Keratinocyte (primary cell): ENCODE measurements around the gene LSM3. TPM values are rescaled to one million over a fixed set of nuclear protein-coding genes. Genes with fewer than 3 reads are reported as not detected.

ENCODE experiments used
- DNase-seq: peaks from one replicate; pipeline ENCODE4 v3.0.0-alpha.2; 2011; ENCODE audit warnings: low read depth, missing footprints, low spot score
- FAIRE-seq: peaks from 2 replicates; lab custom pipeline; 2011; peaks lifted over from hg19 to GRCh38; lab: Jason Lieb, UNC
- H2AFZ ChIP-seq: 2 replicates; pipeline ENCODE4 v1.6.0; 2012; ENCODE audit warnings: low read length, control low read depth, inconsistent platforms; ENCODE audit not compliant: control insufficient read depth
- H3K27ac ChIP-seq: 2 replicates; pipeline ENCODE4 v1.5.1; 2011; ENCODE audit warnings: low read length; ENCODE audit not compliant: control insufficient read depth, insufficient read depth
- H3K27me3 ChIP-seq: 3 replicates; pipeline ENCODE4 v1.6.0; 2011; ENCODE audit warnings: low read length; ENCODE audit not compliant: control insufficient read depth, insufficient read depth; ENCODE audit errors: extremely low read depth
- H3K36me3 ChIP-seq, 2 experiments: 2 replicates in 1 of 2; 3 replicates in 1 of 2; pipeline ENCODE4 v1.5.1; 2011; ENCODE audit warnings: low read length in 2 of 2, mild to moderate bottlenecking in 1 of 2; ENCODE audit not compliant: control insufficient read depth in 2 of 2, insufficient read depth in 2 of 2; ENCODE audit errors: extremely low read depth in 1 of 2
- H3K4me1 ChIP-seq: 3 replicates; pipeline ENCODE4 v1.5.1; 2011; ENCODE audit warnings: low read length; ENCODE audit not compliant: control insufficient read depth, insufficient read depth; ENCODE audit errors: extremely low read depth
- H3K4me2 ChIP-seq: 3 replicates; pipeline ENCODE4 v1.6.0; 2011; ENCODE audit warnings: low read depth, low read length; ENCODE audit not compliant: control insufficient read depth, insufficient read depth; ENCODE audit errors: extremely low read depth
- H3K4me3 ChIP-seq, 3 experiments: fragments of 200-600 bp in 1 of 3; sonication (generic) in 1 of 3; 2 replicates in 2 of 3; 3 replicates in 1 of 3; pipeline ENCODE4 v1.5.1; 2011 to 2016; ENCODE audit warnings: low read length in 3 of 3, mild to moderate bottlenecking in 3 of 3, control low read depth in 2 of 3, inconsistent platforms in 1 of 3, low read depth in 1 of 3, mixed read lengths in 1 of 3, mixed run types in 1 of 3, moderate library complexity in 1 of 3; ENCODE audit not compliant: control insufficient read depth in 2 of 3, insufficient read depth in 2 of 3; ENCODE audit errors: extremely low read depth in 1 of 3
- H3K79me2 ChIP-seq: 2 replicates; pipeline ENCODE4 v1.6.0; 2012; ENCODE audit warnings: low read length; ENCODE audit not compliant: control insufficient read depth, insufficient read depth
- H3K9ac ChIP-seq: 3 replicates; pipeline ENCODE4 v1.6.0; 2011; ENCODE audit warnings: low read length; ENCODE audit not compliant: control insufficient read depth, insufficient read depth; ENCODE audit errors: extremely low read depth
- H3K9me1 ChIP-seq: 3 replicates; pipeline ENCODE4 v1.6.0; 2011; ENCODE audit warnings: low read length; ENCODE audit not compliant: control insufficient read depth, insufficient read depth; ENCODE audit errors: extremely low read depth
- H3K9me3 ChIP-seq: 2 replicates; pipeline ENCODE4 v1.5.1; 2012; ENCODE audit warnings: low read depth, low read length; ENCODE audit not compliant: control insufficient read depth
- H4K20me1 ChIP-seq: 3 replicates; pipeline ENCODE4 v1.6.0; 2011; ENCODE audit warnings: low read length; ENCODE audit not compliant: control insufficient read depth, insufficient read depth; ENCODE audit errors: extremely low read depth
- CTCF ChIP-seq, 3 experiments: IDR thresholded peaks in 1 of 3; conservative IDR thresholded peaks in 1 of 3; optimal IDR thresholded peaks in 1 of 3; 2 replicates in 2 of 3; 3 replicates in 1 of 3; pipeline versions ENCODE3 to v1.5.1; 2011; ENCODE audit warnings: low read length in 3 of 3, mild to moderate bottlenecking in 3 of 3, moderate library complexity in 2 of 3, control low read depth in 1 of 3, inconsistent platforms in 1 of 3; ENCODE audit not compliant: insufficient read depth in 2 of 3; ENCODE audit errors: extremely low read depth in 1 of 3
- EZH2 ChIP-seq: IDR thresholded peaks from one replicate; pipeline ENCODE4 v1.6.1; 2012; ENCODE audit warnings: inconsistent platforms, mild to moderate bottlenecking, low read length, moderate library complexity
- dilution Hi-C: fragments of 300-500 bp; cut with MboI; formaldehyde crosslinking; loops from one replicate; pipeline ENCODE4 v1.7.0; 2020; ENCODE audit warnings: low sequenced_read_pairs; ENCODE audit not compliant: extremely low pct_ligation_motif_present
- polyA plus RNA-seq, 5 experiments: library from polyadenylated mRNA; depleted of rRNA in 3 of 5; stranded (reverse) in 3 of 5; stranded (forward) in 1 of 5; unstranded in 1 of 5; fragments of >200 nt; gene quantifications; 1 replicate in 1 of 5; 2 replicates in 3 of 5; 3 replicates in 1 of 5; pipeline versions ENCODE4 v1.2.1 to v1.2.3, GENCODE V29; 2011 to 2012; ENCODE audit warnings: missing spikeins in 2 of 5, low read depth in 1 of 5, low replicate concordance in 1 of 5

The LSM3 gene
- polyA plus RNA-seq, 1 donor (not counting 4 experiments of a cell fraction or from before 2014, with no cell fraction given), result 26.1 TPM

GRCh38 chr3:14238356-14238755, 59.7 kb downstream of the LSM3 start:
- dilution Hi-C loops, result no loop called here
- Histone ChIP-seq H3K4me2 (no peak overlapping the region), H4K20me1 (no peaks in the 10 kb centered on the region), H3K27ac (no peak overlapping the region), H3K79me2 (no peaks in the 10 kb centered on the region), H3K27me3 (no peaks in the 10 kb centered on the region), H3K9ac (no peak overlapping the region), H2AFZ (no peak overlapping the region), H3K36me3 (no peaks in the 10 kb centered on the region), H3K4me3 (no peak overlapping the region), H3K4me1 (peaks cover 23% of the 10 kb centered on the region), H3K9me3 (no peaks in the 10 kb centered on the region), H3K9me1 (no peaks in the 10 kb centered on the region)
- FAIRE-seq, result no peak
- TF ChIP-seq EZH2, result no peak
- TF ChIP-seq CTCF (optimal IDR thresholded peaks at IDR 0.05 in 1 of 3, IDR thresholded peaks at IDR 0.05 in 1 of 3, conservative IDR thresholded peaks at IDR 0.05 in 1 of 3; ENCODE audit: extremely low read depth in 1 of 3, insufficient read depth in 2 of 3, low read length in 3 of 3), result no peak
- no peak for DNase-seq

- Histone ChIP-seq H2AFZ (no peak overlapping the region), H4K20me1 (no peaks in the 10 kb centered on the region), H3K4me1 (peaks cover 25% of the 10 kb centered on the region), H3K9ac (no peak overlapping the region), H3K79me2 (no peaks in the 10 kb centered on the region), H3K27me3 (no peaks in the 10 kb centered on the region), H3K4me2 (no peak overlapping the region), H3K9me1 (no peaks in the 10 kb centered on the region), H3K4me3 (no peak overlapping the region), H3K9me3 (no peaks in the 10 kb centered on the region), H3K27ac (no peak overlapping the region), H3K36me3 (no peaks in the 10 kb centered on the region)
- TF ChIP-seq CTCF (optimal IDR thresholded peaks at IDR 0.05 in 1 of 3, IDR thresholded peaks at IDR 0.05 in 1 of 3, conservative IDR thresholded peaks at IDR 0.05 in 1 of 3; ENCODE audit: extremely low read depth in 1 of 3, insufficient read depth in 2 of 3, low read length in 3 of 3), result no peak
- no peak for TF ChIP-seq EZH2
- dilution Hi-C loops, result no loop called here
- DNase-seq (no peak), FAIRE-seq (no peak)
Observed at GRCh38 chr3:14238930-14239329, 60.3 kb downstream of the LSM3 start.
